22Rv1 (cell line): ENCODE measurements around the gene SUMO2.

ENCODE experiments used
- H3K27ac ChIP-seq: fragments of 450-650 bp; 2 replicates; pipeline ENCODE4 v1.5.1; 2017
- ZFX ChIP-seq: fragments of 450-650 bp; IDR thresholded peaks from 2 replicates; pipeline ENCODE4 v1.6.1; 2017; ENCODE audit warnings: antibody characterized with exemption, borderline replicate concordance
- TF ChIP-seq, protein P1 (sequence below): fragments of 450-650 bp; IDR thresholded peaks from 2 replicates; pipeline ENCODE4 v1.5.1; 2017; ENCODE audit warnings: mild to moderate bottlenecking

The SUMO2 gene

DNA sequence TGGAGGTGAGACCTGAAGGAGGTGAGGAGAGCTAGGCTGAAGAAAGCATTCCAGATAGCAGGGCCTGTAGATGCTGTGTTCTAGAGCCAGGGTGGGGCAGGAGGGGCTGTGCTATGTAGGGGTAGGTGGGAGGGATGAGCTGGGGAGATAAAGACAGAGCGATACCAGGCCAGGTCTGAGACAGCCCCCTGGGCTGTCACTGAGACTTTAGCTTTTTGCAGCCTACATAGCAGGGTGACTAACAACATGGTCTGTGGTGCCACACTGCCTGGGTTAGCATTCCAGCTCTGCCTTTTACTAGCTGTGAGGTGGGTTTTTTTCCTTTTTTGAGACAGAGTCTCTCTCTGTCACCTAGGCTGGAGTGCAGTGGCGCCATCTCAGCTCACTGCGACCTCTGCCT, 37.1 kb upstream of the SUMO2 start:
- no peak for TF ChIP-seq ZFX
- TF ChIP-seq, protein P1, sequence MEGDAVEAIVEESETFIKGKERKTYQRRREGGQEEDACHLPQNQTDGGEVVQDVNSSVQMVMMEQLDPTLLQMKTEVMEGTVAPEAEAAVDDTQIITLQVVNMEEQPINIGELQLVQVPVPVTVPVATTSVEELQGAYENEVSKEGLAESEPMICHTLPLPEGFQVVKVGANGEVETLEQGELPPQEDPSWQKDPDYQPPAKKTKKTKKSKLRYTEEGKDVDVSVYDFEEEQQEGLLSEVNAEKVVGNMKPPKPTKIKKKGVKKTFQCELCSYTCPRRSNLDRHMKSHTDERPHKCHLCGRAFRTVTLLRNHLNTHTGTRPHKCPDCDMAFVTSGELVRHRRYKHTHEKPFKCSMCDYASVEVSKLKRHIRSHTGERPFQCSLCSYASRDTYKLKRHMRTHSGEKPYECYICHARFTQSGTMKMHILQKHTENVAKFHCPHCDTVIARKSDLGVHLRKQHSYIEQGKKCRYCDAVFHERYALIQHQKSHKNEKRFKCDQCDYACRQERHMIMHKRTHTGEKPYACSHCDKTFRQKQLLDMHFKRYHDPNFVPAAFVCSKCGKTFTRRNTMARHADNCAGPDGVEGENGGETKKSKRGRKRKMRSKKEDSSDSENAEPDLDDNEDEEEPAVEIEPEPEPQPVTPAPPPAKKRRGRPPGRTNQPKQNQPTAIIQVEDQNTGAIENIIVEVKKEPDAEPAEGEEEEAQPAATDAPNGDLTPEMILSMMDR, result no peak
- H3K27ac ChIP-seq, result no peak overlapping the region

DNA sequence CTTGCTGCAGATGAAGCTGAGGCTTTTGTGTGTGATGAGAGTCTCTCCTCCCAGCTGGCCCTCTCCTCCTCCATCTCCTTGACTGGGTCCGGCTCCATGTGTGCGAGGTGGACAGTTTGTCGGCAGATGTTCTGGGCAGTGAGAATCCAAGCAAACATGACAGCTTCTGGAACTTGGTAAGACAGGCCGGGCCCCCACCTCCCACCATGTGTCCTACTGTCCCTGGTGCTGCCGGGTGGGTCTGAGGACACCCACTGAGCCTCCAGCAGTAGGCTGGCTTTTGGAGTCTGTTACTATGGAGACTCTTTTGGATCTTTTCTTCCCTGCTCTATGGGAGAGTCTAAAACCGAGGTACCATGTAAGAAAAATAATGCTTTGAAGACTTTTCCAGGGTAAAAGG, 35.4 kb upstream of the SUMO2 start:
- TF ChIP-seq, protein P1, result no peak
- TF ChIP-seq ZFX, result no peak
- no peak overlapping the region for H3K27ac ChIP-seq

DNA sequence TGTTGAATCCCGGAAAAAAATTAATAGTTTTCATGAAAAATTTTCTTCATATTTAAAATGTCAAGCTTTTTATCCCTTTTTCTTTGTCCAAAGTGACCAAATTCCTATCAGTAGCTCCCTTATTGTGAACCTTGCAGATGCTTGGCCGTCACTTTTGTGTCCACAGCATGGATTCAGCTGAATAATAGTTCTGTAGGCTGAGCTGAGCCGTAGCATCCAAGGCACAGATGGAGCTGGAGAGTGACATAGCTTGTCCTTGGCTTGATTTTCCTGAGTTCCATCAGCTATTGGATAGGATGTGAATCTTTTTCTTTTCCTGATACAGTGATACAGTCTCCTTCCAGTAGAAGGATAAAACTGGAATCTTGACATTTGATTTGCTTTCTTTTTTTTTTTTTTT, 26.3 kb upstream of the SUMO2 start:
- H3K27ac ChIP-seq, result no peak overlapping the region
- TF ChIP-seq, protein P1, result no peak

DNA sequence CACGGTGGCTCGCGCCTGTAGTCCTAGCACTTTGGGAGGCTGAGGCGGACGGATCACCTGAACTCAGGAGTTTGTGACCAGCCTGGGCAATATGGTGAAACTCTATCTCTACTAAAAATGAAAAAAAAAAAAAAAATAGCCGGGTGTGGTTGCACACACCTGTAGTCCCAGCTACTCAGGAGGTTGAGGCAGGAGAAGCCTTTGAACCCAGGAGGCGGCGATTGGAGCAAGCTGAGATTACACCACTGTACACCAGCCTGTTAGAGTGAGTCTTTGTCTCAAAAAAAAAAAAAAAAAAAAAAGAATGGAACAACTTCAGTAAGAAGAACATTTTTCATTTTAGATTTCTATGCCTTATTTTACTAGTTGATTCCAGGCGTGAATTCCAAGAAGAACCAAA, 25.4 kb upstream of the SUMO2 start:
- H3K27ac ChIP-seq, result no peak overlapping the region

DNA sequence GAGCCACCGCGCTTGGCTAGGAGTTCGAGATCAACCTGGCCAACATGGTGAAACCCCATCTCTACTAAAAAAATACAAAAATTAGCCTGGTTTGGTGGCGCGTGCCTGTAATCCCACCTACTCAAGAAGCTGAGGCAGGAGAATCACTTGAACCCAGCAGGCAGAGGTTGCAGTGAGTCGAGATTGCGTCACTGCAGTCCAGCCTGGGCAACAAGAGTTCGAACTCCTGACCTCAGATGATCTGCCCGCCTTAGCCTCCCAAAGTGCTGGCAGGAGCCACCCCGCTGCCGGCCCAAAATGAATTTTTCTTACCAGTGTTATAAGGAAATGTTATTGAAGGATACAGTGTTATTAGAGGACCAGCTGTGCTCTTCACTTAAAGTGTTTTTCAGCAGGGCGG, 25.0 kb upstream of the SUMO2 start:
- no peak for TF ChIP-seq ZFX
- TF ChIP-seq, protein P1, result no peak
- H3K27ac ChIP-seq, result no peak overlapping the region

More for the DNA sequence above, 25.4 kb upstream of the SUMO2 start:
- no peak for TF ChIP-seq ZFX
- TF ChIP-seq, protein P1, result no peak

DNA sequence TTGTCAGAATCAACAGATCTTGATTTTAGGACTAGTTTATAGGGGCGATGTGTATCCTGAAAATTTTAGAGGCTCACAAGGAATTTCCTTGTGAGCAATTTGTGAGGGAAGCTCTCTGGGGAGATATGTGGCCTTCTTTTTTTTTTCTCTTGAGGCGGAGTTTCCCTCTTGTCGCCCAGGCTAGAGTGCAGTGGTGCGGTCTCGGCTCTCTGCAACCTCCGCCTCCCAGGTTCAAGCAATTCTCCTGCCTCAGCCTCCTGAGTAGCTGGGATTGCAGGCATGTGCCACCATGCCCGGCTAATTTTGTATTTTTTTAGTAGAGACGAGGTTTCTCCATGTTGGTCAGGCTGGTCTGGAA, 24.3 kb upstream of the SUMO2 start:
- H3K27ac ChIP-seq, result peak overlapping the region; percentile 98; the same call in 1 of the 2 replicates

DNA sequence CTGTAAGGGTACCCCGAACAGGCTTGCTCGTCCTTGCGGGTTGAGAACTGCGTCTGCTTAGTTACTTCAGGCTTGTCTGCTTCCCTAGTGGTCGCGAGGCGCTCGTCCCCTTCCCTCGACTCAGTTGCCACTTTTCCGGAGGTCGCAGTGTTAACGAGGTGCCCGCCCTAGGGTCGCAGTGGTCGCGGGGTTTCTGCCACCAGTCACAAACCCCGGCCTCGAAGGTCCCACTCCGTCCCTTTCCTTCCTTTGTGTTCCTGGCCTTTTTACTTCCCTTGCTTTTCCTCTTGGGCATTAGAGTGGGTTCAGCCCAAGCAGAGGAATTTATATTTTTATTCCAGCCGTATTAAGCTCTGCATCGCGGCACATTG, 23.0 kb upstream of the SUMO2 start:
- peak overlapping the region; percentile 98 for H3K27ac ChIP-seq
- TF ChIP-seq, protein P1, result no peak
- TF ChIP-seq ZFX, result no peak

DNA sequence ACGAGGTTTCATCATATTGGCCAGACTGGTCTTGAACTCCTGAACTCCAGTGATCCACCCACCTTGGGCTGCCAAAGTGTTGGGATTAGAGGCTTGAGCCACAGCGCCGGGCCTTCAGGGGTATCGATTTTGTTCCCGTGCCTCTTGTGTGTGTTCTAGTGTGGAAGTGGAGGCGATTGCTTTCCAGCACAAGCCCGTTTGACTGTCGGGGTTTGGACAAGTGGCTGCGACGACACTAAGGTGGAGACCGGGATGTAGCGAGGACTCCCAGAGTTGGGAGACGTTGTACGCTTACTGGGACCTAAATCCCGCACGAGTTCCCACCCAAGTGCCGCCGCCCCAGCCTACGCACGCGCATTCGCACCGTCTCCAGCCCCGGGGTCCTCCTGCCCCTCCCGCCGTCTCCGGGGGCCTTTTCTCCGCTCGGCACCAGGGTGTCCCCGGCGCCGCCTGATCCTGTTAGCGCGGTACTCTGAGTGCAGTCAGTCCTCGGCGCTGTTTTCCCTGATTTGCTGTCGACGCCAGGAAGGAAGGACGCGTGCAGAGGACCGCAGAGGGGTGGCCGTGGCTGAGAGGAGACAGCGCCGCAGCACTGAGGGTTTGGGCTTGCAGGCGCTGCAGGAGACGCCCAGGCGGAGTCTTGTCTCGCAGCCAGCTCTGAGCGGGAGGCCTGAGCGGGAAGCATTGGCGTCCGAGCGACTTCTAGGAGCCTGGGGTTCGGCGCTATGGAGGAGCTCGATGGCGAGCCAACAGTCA, 22.5 kb upstream of the SUMO2 start, which contains the start of gene NUP85:
Gene NUP85 (plus strand): TSS at position 643 of the 756 bp plus-strand sequence. CDS start 83 bp downstream, at position 726.
- TF ChIP-seq, protein P1, result 0 out of 2 replicates have a peak, but pooled peaks have one; percentile 16
- TF ChIP-seq ZFX, result no peak
- H3K27ac ChIP-seq, result peak within 1 kb of the TSS; percentile 98
